DOHH2 (cell line): ENCODE data around the gene TMEM255B.

Experiments
- H3F3A ChIP-seq: fragments of 200-600 bp; sonication (generic), shearing (Covaris generic); 2 replicates; pipeline ENCODE4 v1.6.0; 2016; ENCODE audit warnings: antibody characterized with exemption, mild to moderate bottlenecking; ENCODE audit not compliant: control insufficient read depth, insufficient read depth
- H3K27ac ChIP-seq: fragments of 200-600 bp; sonication (generic); 2 replicates; pipeline ENCODE4 v1.5.1; 2014; ENCODE audit warnings: low read depth, mild to moderate bottlenecking, low read length, moderate library complexity
- H3K27me3 ChIP-seq: fragments of 200-600 bp; sonication (generic); 2 replicates; pipeline ENCODE4 v1.6.1; 2014; ENCODE audit warnings: mild to moderate bottlenecking, low read length, mixed read lengths; ENCODE audit not compliant: control insufficient read depth
- H3K36me3 ChIP-seq: fragments of 200-600 bp; sonication (generic); 2 replicates; pipeline ENCODE4 v1.6.1; 2014; ENCODE audit warnings: mild to moderate bottlenecking, low read length, moderate library complexity, mixed read lengths; ENCODE audit not compliant: control insufficient read depth
- H3K4me1 ChIP-seq: fragments of 200-600 bp; sonication (generic); 2 replicates; pipeline ENCODE4 v1.6.1; 2014; ENCODE audit warnings: mild to moderate bottlenecking, low read length, mixed read lengths; ENCODE audit not compliant: control insufficient read depth
- H3K4me2 ChIP-seq: fragments of 200-600 bp; sonication (generic); 2 replicates; pipeline ENCODE4 v1.6.0; 2014; ENCODE audit warnings: mild to moderate bottlenecking, low read length, moderate library complexity
- H3K4me3 ChIP-seq: fragments of 200-600 bp; sonication (generic); 2 replicates; pipeline ENCODE4 v1.5.1; 2014; ENCODE audit warnings: mild to moderate bottlenecking, low read length, mixed read lengths
- H3K79me2 ChIP-seq: fragments of 200-600 bp; sonication (generic); 2 replicates; pipeline ENCODE4 v1.6.1; 2014; ENCODE audit warnings: mild to moderate bottlenecking, low read length, mixed read lengths; ENCODE audit not compliant: control insufficient read depth
- H3K9me2 ChIP-seq: fragments of 200-600 bp; sonication (generic); replicated peaks from 2 replicates; pipeline ENCODE4 v1.6.1; 2014; ENCODE audit warnings: mild to moderate bottlenecking, low read length, mixed read lengths; ENCODE audit not compliant: control insufficient read depth
- H3K9me3 ChIP-seq: fragments of 200-600 bp; sonication (generic); 2 replicates; pipeline ENCODE4 v1.6.1; 2014; ENCODE audit warnings: antibody characterized with exemption, low read length, mixed read lengths; ENCODE audit not compliant: control insufficient read depth, insufficient read depth
- H4K20me1 ChIP-seq: fragments of 200-600 bp; sonication (generic); 2 replicates; pipeline ENCODE4 v1.6.0; 2014; ENCODE audit warnings: low read depth, mild to moderate bottlenecking, antibody characterized with exemption, low read length, moderate library complexity; ENCODE audit not compliant: control insufficient read depth, insufficient read depth
- CTCF ChIP-seq: fragments of 200-600 bp; sonication (generic); IDR thresholded peaks from one replicate; pipeline ENCODE4 v1.5.1; 2014; ENCODE audit warnings: antibody characterized with exemption, mild to moderate bottlenecking, low read depth, low read length; ENCODE audit not compliant: poor library complexity, severe bottlenecking
- EZH2phosphoT487 ChIP-seq: fragments of 200-600 bp; sonication (generic); IDR thresholded peaks from 2 replicates; pipeline ENCODE4 v1.6.1; 2017; ENCODE audit warnings: borderline replicate concordance, mild to moderate bottlenecking, antibody characterized with exemption, low read length, moderate library complexity, mixed read lengths

The TMEM255B gene

DNA sequence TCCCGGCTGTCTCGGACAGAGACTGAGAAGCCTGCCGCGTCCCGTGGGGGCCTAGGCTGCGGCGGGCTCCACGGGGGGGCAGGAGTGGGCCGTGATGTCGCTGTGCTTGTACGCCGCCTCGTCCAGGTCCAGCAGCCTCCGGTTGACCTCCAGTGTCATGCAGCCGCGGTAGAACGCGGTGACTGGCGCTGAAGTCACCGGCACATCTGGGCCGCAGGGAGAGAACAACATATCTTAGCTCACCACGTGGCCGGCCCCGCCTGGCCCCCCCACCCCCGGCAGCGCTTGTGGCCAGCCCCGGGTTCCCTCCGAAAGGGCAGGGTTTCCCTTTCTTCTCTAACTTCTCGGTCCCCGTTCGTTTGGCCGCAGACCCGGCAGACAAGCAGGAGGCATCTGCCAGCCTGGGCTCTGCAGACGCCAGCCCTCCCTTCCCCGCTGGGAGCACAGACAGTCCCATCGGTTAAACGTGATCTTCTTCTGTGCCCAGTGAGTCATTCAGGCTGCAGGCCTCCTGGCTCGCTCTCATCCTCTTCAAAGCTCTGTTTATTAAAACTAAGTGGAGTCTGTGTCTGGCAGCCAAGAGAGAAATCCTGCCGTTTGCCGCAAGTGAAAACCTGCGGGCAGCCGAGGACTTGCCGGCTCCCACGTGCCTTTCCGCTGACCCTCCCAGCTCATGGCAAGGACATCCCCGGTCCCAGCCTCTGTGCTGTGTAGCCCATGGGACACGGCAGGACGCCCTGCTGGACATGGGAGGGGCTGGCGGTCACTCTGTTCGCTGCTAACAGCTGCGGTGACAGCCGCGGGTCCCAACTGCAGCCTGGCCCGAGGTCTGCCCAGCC lies 62.0 kb downstream of the TMEM255B start:
- no peak overlapping the region for H3K4me2 ChIP-seq
- H3K9me3 ChIP-seq, result peaks cover 3% of the 10 kb centered on the region; the same call in 1 of the 2 replicates
- H3K36me3 ChIP-seq, result peaks cover 14% of the 10 kb centered on the region
- H3K27ac ChIP-seq, result no peak overlapping the region
- no peak overlapping the region for H3K4me3 ChIP-seq
- H4K20me1 ChIP-seq, result no peaks in the 10 kb centered on the region
- H3F3A ChIP-seq, result no peaks in the 10 kb centered on the region
- peaks cover 9% of the 10 kb centered on the region for H3K4me1 ChIP-seq
- TF ChIP-seq EZH2phosphoT487 (no peak), CTCF (no peak)
- no peaks in the 10 kb centered on the region for H3K27me3 ChIP-seq
- no peaks in the 10 kb centered on the region for H3K9me2 ChIP-seq
- peaks cover 31% of the 10 kb centered on the region for H3K79me2 ChIP-seq

DNA sequence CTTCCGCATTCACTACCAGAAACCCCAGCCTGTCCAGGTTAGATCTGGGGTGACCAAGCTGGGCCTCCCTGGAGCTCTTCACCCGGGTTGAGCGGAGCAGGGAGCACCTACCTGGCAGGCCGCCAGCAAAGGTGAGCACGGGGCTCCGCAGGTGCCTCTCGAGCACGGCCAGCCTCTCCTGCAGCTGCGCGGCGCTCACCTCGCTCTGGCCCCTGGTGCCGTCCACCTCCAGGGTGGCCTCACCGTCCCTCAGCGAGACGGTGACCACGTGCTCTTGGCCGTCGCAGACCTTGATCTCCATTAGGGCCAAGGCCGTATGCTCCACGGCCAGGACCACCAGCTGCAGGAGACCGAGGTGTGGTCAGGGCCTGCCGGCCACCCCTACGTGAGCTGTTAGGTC lies 62.8 kb downstream of the TMEM255B start:
- Histone ChIP-seq H3K79me2 (peaks cover 23% of the 10 kb centered on the region), H3K36me3 (peaks cover 6% of the 10 kb centered on the region), H3K4me2 (no peak overlapping the region), H3K9me3 (peaks cover under 1% of the 10 kb centered on the region; the same call in 1 of the 2 replicates), H3K9me2 (no peaks in the 10 kb centered on the region), H3K27me3 (no peaks in the 10 kb centered on the region), H3K4me1 (peaks cover 1% of the 10 kb centered on the region), H3F3A (no peaks in the 10 kb centered on the region), H4K20me1 (no peaks in the 10 kb centered on the region), H3K27ac (no peak overlapping the region), H3K4me3 (no peak overlapping the region)
- TF ChIP-seq EZH2phosphoT487 (no peak), CTCF (no peak)

- no peaks in the 10 kb centered on the region for H3K9me2 ChIP-seq
- H3K27ac ChIP-seq, result no peak overlapping the region
- no peaks in the 10 kb centered on the region for H3K27me3 ChIP-seq
- H3K4me1 ChIP-seq, result no peaks in the 10 kb centered on the region
- H4K20me1 ChIP-seq, result no peaks in the 10 kb centered on the region
- no peak for TF ChIP-seq CTCF
- TF ChIP-seq EZH2phosphoT487, result no peak
- no peak overlapping the region for H3K4me3 ChIP-seq
- peaks cover 8% of the 10 kb centered on the region for H3K36me3 ChIP-seq
- peaks cover 21% of the 10 kb centered on the region for H3K79me2 ChIP-seq
- H3K9me3 ChIP-seq, result no peaks in the 10 kb centered on the region
- no peaks in the 10 kb centered on the region for H3F3A ChIP-seq
- no peak overlapping the region for H3K4me2 ChIP-seq
Observed at GRCh38 chr13:113822266-113822665, 63.2 kb downstream of the TMEM255B start.
